GM12878 (cell line): Measurements from ENCODE around the gene CELF2. TPM values are rescaled to one million over a fixed set of nuclear protein-coding genes. Genes with fewer than 3 reads are reported as not detected.

Experiments
- ATAC-seq: fragments of 200-7000 bp; cut with Tn5 transposase; 3 replicates; pipeline ENCODE4 v1.9.1; 2020; ENCODE audit warnings: mild to moderate bottlenecking, moderate library complexity
- BruUV-seq: library from RNA; stranded (reverse); fragments of 400-500 nt; replicated peaks from 2 replicates; lab custom pipeline; 2021; lab: Mats Ljungman, UMichigan
- CTCF ChIA-PET: fragments of 300-600 bp; sonication (Branson Sonifier 250); formaldehyde crosslinking; extraction: SDS; loops from one replicate; lab custom pipeline; 2021; ENCODE audit warnings: inconsistent platforms; lab: Yijun Ruan, JAX
- POLR2A ChIA-PET: fragments of 350-600 bp; formaldehyde crosslinking; extraction: SDS; loops from one replicate; lab custom pipeline; 2021; ENCODE audit warnings: inconsistent platforms; lab: Charles Lee
- RAD21 ChIA-PET: fragments of 300-600 bp; sonication (Branson Sonifier 250); formaldehyde crosslinking; loops from one replicate; lab custom pipeline; 2023; ENCODE audit warnings: antibody characterized with exemption; ENCODE audit not compliant: unreplicated experiment; lab: Charles Lee
- SMC1A ChIA-PET: fragments of 300-600 bp; sonication (Branson Sonifier 250); formaldehyde crosslinking; loops from one replicate; lab custom pipeline; 2023; ENCODE audit not compliant: unreplicated experiment, uncharacterized antibody; lab: Charles Lee
- DNase-seq: peaks from one replicate; pipeline ENCODE4 v3.0.0-alpha.2; 2011; ENCODE audit warnings: low read depth, low spot score
- FAIRE-seq: peaks from 3 replicates; lab custom pipeline; 2011; peaks lifted over from hg19 to GRCh38; lab: Jason Lieb, UNC
- H2AFZ ChIP-seq: 2 replicates; pipeline ENCODE4 v1.6.0; 2011; ENCODE audit warnings: low read depth, low read length, control low read depth; ENCODE audit not compliant: control insufficient read depth
- H3K27ac ChIP-seq: 2 replicates; pipeline ENCODE4 v1.5.1; 2011; ENCODE audit warnings: control low read depth; ENCODE audit not compliant: control insufficient read depth, insufficient read depth
- H3K27me3 ChIP-seq, 2 experiments: replicated peaks in 1 of 2; 2 replicates each; pipeline versions ENCODE4 v1.6.0 to v1.6.1; 2011; ENCODE audit warnings: low read length in 1 of 2; ENCODE audit not compliant: control insufficient read depth in 2 of 2, insufficient read depth in 2 of 2
- H3K36me3 ChIP-seq, 2 experiments: 2 replicates each; pipeline ENCODE4 v1.5.1; 2011; ENCODE audit warnings: low read length in 1 of 2; ENCODE audit not compliant: control insufficient read depth in 2 of 2, insufficient read depth in 2 of 2
- H3K4me1 ChIP-seq: 2 replicates; pipeline ENCODE4 v1.6.1; 2011; ENCODE audit warnings: mild to moderate bottlenecking, low read length, moderate library complexity, mixed read lengths; ENCODE audit not compliant: control insufficient read depth, insufficient read depth
- H3K4me2 ChIP-seq: 2 replicates; pipeline ENCODE4 v1.6.0; 2011; ENCODE audit warnings: control low read depth; ENCODE audit not compliant: control insufficient read depth, insufficient read depth
- H3K4me3 ChIP-seq: fragments of 200-600 bp; sonication (generic); 2 replicates; pipeline ENCODE4 v1.5.1; 2016
- H3K79me2 ChIP-seq: 2 replicates; pipeline ENCODE4 v1.6.0; 2011; ENCODE audit warnings: low read length; ENCODE audit not compliant: control insufficient read depth, insufficient read depth
- H3K9ac ChIP-seq: 2 replicates; pipeline ENCODE4 v1.8.0; 2011; ENCODE audit warnings: low read length, control low read depth, mixed read lengths; ENCODE audit not compliant: control insufficient read depth, insufficient read depth
- H3K9me3 ChIP-seq: replicated peaks from 3 replicates; pipeline ENCODE4 v1.5.1; 2011; ENCODE audit warnings: mild to moderate bottlenecking, low read length; ENCODE audit not compliant: control insufficient read depth, insufficient read depth
- H4K20me1 ChIP-seq: 2 replicates; pipeline ENCODE4 v1.6.0; 2011; ENCODE audit not compliant: control insufficient read depth, insufficient read depth
- ATF7 ChIP-seq: fragments of 450-650 bp; IDR thresholded peaks from 2 replicates; pipeline ENCODE4 v1.6.1; 2016; ENCODE audit warnings: low read depth, mild to moderate bottlenecking
- CEBPB ChIP-seq, 2 experiments: fragments of 150-350 bp in 1 of 2; IDR thresholded peaks; 2 replicates each; pipeline ENCODE4 v1.6.1; 2012 to 2014; ENCODE audit warnings: low read depth in 2 of 2, low read length in 2 of 2, borderline replicate concordance in 1 of 2, inconsistent platforms in 1 of 2
- CEBPZ ChIP-seq: fragments of 150-350 bp; IDR thresholded peaks from 2 replicates; pipeline ENCODE4 v1.6.1; 2016; ENCODE audit warnings: low read depth, low read length
- E2F8 ChIP-seq: fragments of 450-650 bp; IDR thresholded peaks from 2 replicates; pipeline ENCODE4 v1.6.1; 2018; ENCODE audit warnings: mild to moderate bottlenecking, low read depth, moderate library complexity; ENCODE audit not compliant: partially characterized antibody
- MEF2B ChIP-seq: fragments of 450-650 bp; IDR thresholded peaks from 2 replicates; pipeline ENCODE4 v1.6.1; 2018; ENCODE audit warnings: mild to moderate bottlenecking, moderate library complexity; ENCODE audit not compliant: partially characterized antibody, poor library complexity, severe bottlenecking
- NFIC ChIP-seq: IDR thresholded peaks from 2 replicates; pipeline ENCODE4 v1.6.1; 2012; ENCODE audit warnings: low read depth, mild to moderate bottlenecking, inconsistent platforms, low read length, moderate library complexity
- PBX3 ChIP-seq: IDR thresholded peaks from 2 replicates; pipeline ENCODE4 v1.6.1; 2011; ENCODE audit warnings: mild to moderate bottlenecking, low read depth, low read length, moderate library complexity; ENCODE audit not compliant: insufficient replicate concordance
- PML ChIP-seq: IDR thresholded peaks from 2 replicates; pipeline ENCODE4 v1.6.1; 2012; ENCODE audit warnings: low read length, inconsistent platforms
- RAD21 ChIP-seq: IDR thresholded peaks from 2 replicates; pipeline ENCODE4 v1.6.1; 2011; ENCODE audit warnings: mild to moderate bottlenecking, low read depth, low read length, moderate library complexity; ENCODE audit not compliant: insufficient read depth
- RB1 ChIP-seq: fragments of 450-650 bp; formaldehyde crosslinking; IDR thresholded peaks from 2 replicates; pipeline ENCODE4 v1.6.1; 2017; ENCODE audit warnings: mild to moderate bottlenecking, borderline replicate concordance
- RBBP5 ChIP-seq: fragments of 200-600 bp; sonication (generic); conservative IDR thresholded peaks from 2 replicates; pipeline ENCODE4 v1.6.1; 2016
- SREBF2 ChIP-seq: IDR thresholded peaks from 2 replicates; pipeline ENCODE4 v1.6.1; 2012; ENCODE audit warnings: mild to moderate bottlenecking, low read length
- ZNF687 ChIP-seq: fragments of 450-650 bp; IDR thresholded peaks from 2 replicates; pipeline ENCODE4 v1.6.1; 2017; ENCODE audit warnings: mild to moderate bottlenecking, moderate library complexity
- WGBS: methylation state at CpG from one replicate; pipeline ENCODE4 v1.1.6; 2016; ENCODE audit warnings: low lambda C conversion rate; ENCODE audit not compliant: insufficient replicate concordance, insufficient coverage; ENCODE audit errors: missing lambda C conversion rate; 5-methylcytosine and 5-hydroxymethylcytosine counted together
- in situ Hi-C: fragments of 300-500 bp; cut with MboI; formaldehyde crosslinking; loops from 9 replicates; pipeline ENCODE4 v1.14.3; 2018; ENCODE audit warnings: mixed read lengths
- intact Hi-C: fragments of 100-400 bp; cut with micrococcal nuclease; formaldehyde crosslinking; loops from one replicate; pipeline ENCODE4 v1.14.2; 2022; ENCODE audit not compliant: unreplicated experiment
- polyA plus RNA-seq, 11 experiments: library from polyadenylated mRNA; depleted of rRNA in 4 of 11; unstranded in 6 of 11; stranded (reverse) in 5 of 11; fragments of >200 nt; fragmentation: Nextera tagmentation in 4 of 11; fragmentation: Illumina TruSeq in 1 of 11; extraction: Ambion mirVana in 4 of 11; extraction: Trizol in 1 of 11; gene quantifications; 1 replicate in 1 of 11; 2 replicates in 10 of 11; pipeline versions ENCODE4 v1.2.1 to v1.2.3, GENCODE V29; 2011 to 2016; ENCODE audit warnings: inconsistent platforms in 2 of 11, missing spikeins in 2 of 11, low read depth in 1 of 11
- total RNA-seq, 4 experiments: library from RNA; depleted of rRNA in 3 of 4; stranded (reverse); fragments of >200 nt in 3 of 4; fragmentation: Illumina TruSeq in 1 of 4; extraction: Trizol in 1 of 4; gene quantifications; 2 replicates each; pipeline versions ENCODE4 v1.2.1 to v1.2.3, GENCODE V29; 2013 to 2021

CELF2 gene
- total and polyA plus RNA-seq, 10 of the 15 experiments (the other 5 are each of a cell fraction or from before 2014, with no cell fraction given), result 20.8 to 129 (median 86.3) TPM

GRCh38 chr10:11057448-11057847, 39.8 kb downstream of the CELF2 start:
- ChIA-PET POLR2A (interaction anchor here (0.5 kb wide), 1 partner anchor 9 kb away, joined by 4 read pairs; no protein-coding TSS in a partner anchor), RAD21 (no interaction called here), SMC1A (interaction anchor here (1.1 kb wide), 1 partner anchor 57 kb away, joined by 3 read pairs; no protein-coding TSS in a partner anchor), CTCF (interaction anchor here (1.1 kb wide), 1 partner anchor 215 kb away, joined by 3 read pairs; no protein-coding TSS in a partner anchor)
- no peak overlapping the region for H2AFZ ChIP-seq
- no peak overlapping the region for H3K4me2 ChIP-seq
- 47% methylated on average over 6 of the region's 6 CpGs for WGBS
- no peak for ATAC-seq
- no peaks in the 10 kb centered on the region for H3K4me1 ChIP-seq
- H3K36me3 ChIP-seq, result no peaks in the 10 kb centered on the region
- BruUV-seq, result no TSS peak
- intact Hi-C loops, result no loop called here
- no peaks in the 10 kb centered on the region; the same call in 2 of the 3 replicates for H3K9me3 ChIP-seq
- H3K4me3 ChIP-seq, result no peak overlapping the region
- no peak overlapping the region for H3K9ac ChIP-seq
- DNase-seq, result no peak
- in situ Hi-C loops, result no loop called here
- H4K20me1 ChIP-seq, result no peaks in the 10 kb centered on the region
- H3K79me2 ChIP-seq, result no peaks in the 10 kb centered on the region
- no peaks in the 10 kb centered on the region for H3K27me3 ChIP-seq
- no peak for FAIRE-seq
- no peak overlapping the region for H3K27ac ChIP-seq
- TF ChIP-seq E2F8 (no peak), SREBF2 (no peak), ATF7 (no peak), RBBP5 (no peak), PBX3 (no peak), PML (no peak), RB1 (no peak), RAD21 (no peak), MEF2B (no peak), NFIC (no peak), CEBPB (IDR thresholded peaks at IDR 0.05; ENCODE audit: borderline replicate concordance in 1 of 2, low read depth in 2 of 2, low read length in 2 of 2) (no peak), CEBPZ (no peak), ZNF687 (no peak)
